Left forelimb (tissue), 1 donor: ENCODE measurements around the gene GJA5.

ENCODE experiments used
- DNase-seq: peaks from one replicate; pipeline ENCODE4 v3.0.0-alpha.2; 2018; ENCODE audit warnings: low spot score

Gene GJA5

DNA sequence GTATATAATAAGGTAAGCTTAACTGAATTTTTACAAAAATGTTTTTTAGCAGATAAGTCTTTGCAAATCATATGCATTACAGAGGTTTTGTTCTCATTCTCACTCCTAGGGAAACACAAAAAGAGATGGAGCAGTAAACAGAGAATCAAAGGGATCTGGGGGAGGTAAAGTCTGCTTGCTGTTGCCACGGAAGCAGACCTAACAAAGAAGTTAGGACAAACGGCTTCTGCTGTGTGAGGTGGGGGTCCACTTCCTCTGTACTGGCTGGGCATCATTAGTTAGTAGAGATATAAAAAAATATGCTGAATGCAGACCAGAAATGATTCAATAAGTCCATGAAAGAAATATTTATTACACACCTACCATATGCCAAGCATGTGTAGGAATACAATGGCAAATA lies 34.2 kb downstream of the GJA5 start:
- DNase-seq, result no peak

DNA sequence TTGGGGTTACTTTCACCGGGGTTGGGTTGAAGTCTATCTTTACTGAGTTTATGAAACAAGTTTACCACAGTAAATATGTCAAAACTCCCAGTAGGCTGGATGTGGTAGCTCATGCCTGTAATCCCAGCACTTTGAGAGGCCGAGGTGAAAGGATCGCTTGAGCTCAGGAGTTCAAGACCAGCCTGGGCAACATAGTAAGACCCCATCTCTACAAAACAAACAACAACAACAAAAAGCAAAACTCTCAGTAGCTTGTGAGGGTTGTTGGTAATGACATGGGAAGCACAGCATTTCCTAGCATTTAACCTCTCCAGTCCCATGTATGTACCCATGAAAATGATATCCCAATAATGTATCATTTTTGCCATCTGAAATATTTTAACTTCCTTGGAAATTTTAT lies 34.7 kb downstream of the GJA5 start:
- no peak for DNase-seq

DNA sequence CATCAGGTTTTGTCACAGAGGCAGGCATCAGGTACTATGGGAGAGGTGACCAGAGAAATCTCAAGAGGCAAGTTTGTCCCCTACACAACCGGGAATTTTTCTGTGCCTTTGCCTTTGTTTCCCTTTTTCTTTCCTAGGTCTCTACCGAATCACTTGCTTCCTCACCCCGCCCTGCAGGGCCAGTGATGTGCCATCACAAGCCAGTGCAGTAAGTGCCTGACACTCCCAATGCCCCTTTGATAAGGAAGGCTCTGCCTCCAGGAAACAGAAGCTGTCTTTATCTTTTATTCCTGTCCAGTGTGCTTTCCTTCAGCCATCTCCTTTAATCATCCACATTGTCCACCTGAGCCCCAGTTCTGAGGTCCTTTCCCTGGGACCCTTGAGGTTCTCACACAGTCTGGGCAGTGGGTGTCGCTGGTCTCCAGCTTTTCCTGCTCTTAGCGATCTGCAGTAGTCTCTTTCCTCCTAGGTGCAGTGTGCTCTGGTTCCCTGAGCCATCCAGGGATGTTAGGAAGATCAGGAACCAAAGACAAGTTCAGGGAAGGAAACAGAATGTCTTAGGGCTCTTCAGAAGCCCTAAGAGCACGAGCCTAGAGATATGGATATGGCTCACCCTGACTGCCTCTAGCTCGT lies 36.6 kb downstream of the GJA5 start:
- DNase-seq, result no peak

DNA sequence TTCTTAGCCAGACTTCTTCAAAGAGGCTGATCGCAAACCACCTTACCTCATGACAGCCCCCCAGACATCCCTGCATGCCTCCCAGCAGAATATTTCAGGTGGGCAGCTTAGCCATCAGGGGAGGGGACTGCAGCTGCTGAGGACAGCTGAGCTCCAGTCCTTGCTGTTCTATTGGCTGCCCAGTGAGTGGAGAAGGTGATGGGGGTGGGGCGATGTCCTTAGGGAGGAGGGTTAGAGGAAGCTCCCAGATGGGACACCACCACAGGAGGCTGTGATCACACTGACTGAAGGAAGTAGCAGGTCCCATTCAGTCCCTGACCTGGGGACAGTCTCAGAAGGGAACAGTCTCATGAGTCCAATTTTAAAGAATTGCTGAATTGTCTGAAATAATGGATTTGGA lies 38.3 kb downstream of the GJA5 start:
- no peak for DNase-seq

DNA sequence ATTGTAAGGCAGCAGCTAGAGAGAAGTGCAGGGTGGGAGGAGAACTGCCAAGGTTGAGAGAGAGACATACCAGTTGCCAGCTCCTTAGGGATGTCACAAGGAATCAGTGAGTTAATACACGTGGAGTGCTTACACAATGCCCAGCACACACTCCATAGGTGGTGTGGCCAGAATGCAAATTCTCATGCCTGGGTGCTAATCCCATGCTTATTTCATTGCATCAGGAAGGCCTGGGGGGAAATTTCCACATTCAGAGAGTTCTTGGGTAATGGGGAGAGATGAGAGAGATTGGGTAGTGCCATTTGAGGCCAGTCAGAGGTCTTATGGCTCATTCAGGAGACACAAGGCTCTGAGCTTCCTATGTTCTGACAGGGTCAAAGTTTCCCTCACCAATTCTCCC lies 38.7 kb downstream of the GJA5 start:
- no peak for DNase-seq

DNA sequence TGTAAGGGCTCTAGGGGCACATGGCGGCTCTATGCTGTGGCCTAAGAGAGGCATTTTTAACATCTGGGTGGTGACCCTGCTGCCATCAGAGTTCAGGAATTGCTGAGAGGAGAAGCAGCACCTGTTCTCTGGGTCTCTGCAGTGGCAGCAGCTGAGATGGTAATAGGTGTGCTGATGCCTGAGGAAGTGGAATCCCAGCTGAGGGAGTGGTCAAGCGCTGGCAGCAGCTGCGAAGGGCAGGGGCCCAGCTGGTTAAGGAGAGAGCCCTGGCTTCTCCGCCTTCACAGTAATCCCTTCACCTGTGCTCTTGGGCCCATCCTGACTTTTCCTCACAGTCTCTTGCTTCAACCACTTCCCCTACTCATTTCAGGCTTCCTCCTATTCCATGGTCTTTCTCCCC lies 39.8 kb downstream of the GJA5 start:
- no peak for DNase-seq

DNA sequence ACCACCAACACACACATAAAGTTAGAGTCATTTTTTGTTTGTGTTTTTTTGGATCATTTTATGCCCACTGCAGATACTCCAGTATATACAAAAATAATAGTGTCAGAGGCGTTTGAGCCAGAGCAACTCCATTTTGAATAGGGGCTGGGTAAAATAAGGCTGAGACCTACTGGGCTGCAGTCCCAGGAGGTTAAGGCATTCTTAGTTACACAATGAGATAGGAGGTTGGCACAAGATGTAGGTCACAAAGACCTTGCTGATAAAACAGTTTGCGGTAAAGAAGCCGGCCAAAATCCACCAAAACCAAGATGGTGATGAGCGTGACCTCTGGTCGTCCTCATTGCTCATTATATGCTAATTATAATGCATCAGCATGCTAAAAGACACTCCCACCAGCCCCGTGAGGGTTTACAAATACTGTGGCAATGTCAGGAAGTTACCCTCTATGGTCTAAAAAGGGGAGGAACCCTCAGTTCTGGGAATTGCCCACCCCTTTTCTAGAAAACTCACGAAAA lies 40.6 kb downstream of the GJA5 start:
- no peak for DNase-seq

DNA sequence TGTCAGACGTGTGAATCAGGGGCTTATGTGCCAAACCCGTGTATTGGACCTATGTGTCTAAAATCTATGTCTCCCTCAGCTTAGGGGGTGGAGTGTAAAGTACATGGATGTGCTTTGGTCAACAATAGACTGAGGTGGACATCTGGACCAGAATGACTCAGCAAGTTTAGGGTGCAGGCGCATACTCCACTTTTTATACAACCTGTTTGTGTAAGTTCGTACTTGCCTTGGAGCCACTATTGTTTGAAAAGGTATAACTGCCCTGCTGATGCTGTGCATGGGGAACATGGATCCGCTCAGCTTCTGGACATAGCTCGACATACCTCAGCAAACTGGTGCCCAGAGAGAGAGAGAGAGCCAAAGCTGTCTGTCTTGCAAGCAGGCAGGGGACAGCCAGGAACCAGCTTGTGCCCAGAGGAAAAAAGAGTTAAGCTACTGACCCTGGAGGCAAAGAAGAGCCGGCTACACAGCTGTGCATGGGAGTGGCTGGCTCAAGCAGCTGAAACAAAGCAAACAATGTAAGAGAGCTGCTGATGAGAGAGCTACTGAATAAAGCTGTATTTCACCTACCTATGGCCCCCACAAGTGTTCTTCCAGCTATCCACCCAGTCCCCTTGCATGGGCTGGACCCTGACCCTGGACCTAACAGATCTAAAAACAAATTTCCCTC lies 41.2 kb downstream of the GJA5 start:
- no peak for DNase-seq

DNA sequence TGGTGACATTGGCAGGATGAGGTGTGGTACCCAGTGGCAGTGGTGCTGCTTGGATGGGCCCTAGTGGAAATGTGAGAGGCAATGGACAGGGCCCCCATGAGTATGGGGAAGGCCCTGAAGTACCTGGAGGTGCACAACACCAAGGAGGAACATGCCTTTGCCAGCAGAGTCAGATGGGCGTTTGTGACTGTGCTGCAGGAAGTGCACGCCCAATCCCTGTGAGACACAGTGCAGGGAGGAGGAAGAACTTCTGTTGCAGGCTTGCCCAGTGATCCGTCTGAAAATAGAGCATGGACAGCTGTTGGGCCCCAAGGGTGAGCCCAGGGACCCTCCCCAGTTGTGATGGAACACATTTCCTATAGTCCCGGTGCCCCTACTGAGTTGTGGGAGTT lies 42.7 kb downstream of the GJA5 start:
- no peak for DNase-seq

DNA sequence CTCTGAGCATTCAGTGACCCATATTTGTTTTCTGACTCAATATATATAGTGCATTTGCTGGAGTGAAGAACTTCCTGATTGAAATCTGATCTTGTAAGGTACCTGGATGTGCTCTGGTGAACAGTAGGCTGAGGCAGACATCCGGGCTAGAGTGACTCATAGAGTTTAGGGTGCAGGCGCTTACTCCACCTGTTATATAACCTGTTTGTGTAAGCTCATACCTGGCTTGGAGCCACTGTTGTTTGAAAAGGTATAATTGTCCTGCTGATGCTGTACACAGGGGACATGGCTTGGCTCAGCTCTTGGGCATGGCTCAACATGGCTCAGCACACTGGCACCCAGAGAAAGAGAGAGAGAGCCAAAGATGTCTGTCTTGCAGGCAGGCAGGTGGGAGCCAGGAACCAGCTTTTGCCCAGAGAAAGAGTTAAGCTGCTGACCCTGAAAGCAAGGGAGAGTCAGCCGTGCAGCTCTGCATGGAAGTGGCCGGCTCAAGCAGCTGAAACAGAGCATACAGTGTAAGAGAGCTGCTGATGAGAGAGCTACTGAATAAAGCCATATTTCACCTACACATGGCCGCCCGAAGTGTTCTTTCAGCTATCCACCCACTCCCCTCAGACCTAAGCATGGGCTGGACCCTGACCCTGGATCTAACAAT lies 43.2 kb downstream of the GJA5 start:
- no peak for DNase-seq

DNA sequence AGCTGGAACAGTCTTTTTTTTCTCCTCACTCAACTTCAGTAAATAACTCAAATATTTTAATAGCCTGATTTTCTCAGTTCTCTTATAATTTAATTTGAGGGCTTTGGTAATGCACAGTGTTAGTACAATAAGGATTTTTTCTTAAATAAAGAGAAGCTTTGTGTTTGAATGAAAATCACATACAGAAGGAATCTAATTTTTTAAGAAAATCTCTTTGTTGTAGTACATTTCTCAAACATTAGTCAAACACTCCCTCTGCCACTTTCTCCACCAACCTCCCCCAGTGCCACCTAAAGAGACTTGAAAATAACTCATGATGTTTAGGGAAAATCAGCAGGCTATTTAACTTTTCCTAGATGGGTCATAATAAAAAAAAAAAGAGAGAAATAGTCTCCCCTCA lies 47.8 kb downstream of the GJA5 start:
- no peak for DNase-seq
